Upper lobe of left lung (tissue), 4 donors: ENCODE results near the gene NAB1.

Experiments
- CTCF ChIP-seq, 6 experiments: fragments of 450-650 bp in 4 of 6; fragments of 200-600 bp in 2 of 6; sonication (generic) in 2 of 6; IDR thresholded peaks; one replicate each; pipeline ENCODE4 v1.5.1; 2016 to 2019; ENCODE audit warnings: antibody characterized with exemption in 6 of 6
- POLR2AphosphoS5 ChIP-seq, 2 donors: sonication (generic); formaldehyde crosslinking; IDR thresholded peaks; one replicate each; pipeline ENCODE4 v1.5.1; 2017; ENCODE audit warnings: antibody characterized with exemption in 2 of 2

- TF ChIP-seq CTCF (IDR thresholded peaks at IDR 0.05) (no peak), POLR2AphosphoS5 (IDR thresholded peaks at IDR 0.05) (no peak)
Observed at GRCh38 chr2:190627448-190628412, 21.2 kb upstream of the NAB1 start.
